ENCODE data around the gene TGFBI.
"Not testable (repeated sequence)": the region's sequence is repeated elsewhere in the genome, so short reads cannot be mapped to it uniquely, and the experiment has no call there.

The TGFBI gene

GRCh38 chr5:136027311-136027710, 1.5 kb upstream of the TGFBI start:
- no peak for DNase-seq

- no peak for DNase-seq
Measured at GRCh38 chr5:136028090-136028489, 698 bp upstream of the TGFBI start.

- DNase-seq: no peak
Measured at GRCh38 chr5:136030252-136030651, 1.5 kb downstream of the TGFBI start.

- DNase-seq: no peak
Measured at GRCh38 chr5:136030956-136031611, 2.3 kb downstream of the TGFBI start.

GRCh38 chr5:136031711-136032110, 2.9 kb downstream of the TGFBI start:
- peak; percentile 60 for DNase-seq

- peak; percentile 69 for DNase-seq
Measured at GRCh38 chr5:136032564-136032963, 3.8 kb downstream of the TGFBI start.

- DNase-seq: no peak
Measured at GRCh38 chr5:136033234-136033633, 4.4 kb downstream of the TGFBI start.

- peak; percentile 61 for DNase-seq
Measured at GRCh38 chr5:136033848-136034247, 5.1 kb downstream of the TGFBI start.

- DNase-seq: no peak
Measured at GRCh38 chr5:136034492-136034891, 5.7 kb downstream of the TGFBI start.

GRCh38 chr5:136034984-136035383, 6.2 kb downstream of the TGFBI start:
- DNase-seq: no peak

- DNase-seq: no peak
Measured at GRCh38 chr5:136035837-136036236, 7.0 kb downstream of the TGFBI start.

GRCh38 chr5:136036293-136036911, 7.6 kb downstream of the TGFBI start:
- no peak for DNase-seq

- peak; percentile 83 for DNase-seq
Measured at GRCh38 chr5:136037001-136037705, 8.4 kb downstream of the TGFBI start.

- DNase-seq: peak; percentile 90
Measured at GRCh38 chr5:136038635-136039034, 9.8 kb downstream of the TGFBI start.

- no peak for DNase-seq
Measured at GRCh38 chr5:136039202-136039601, 10.4 kb downstream of the TGFBI start.

GRCh38 chr5:136040746-136041415, 12.1 kb downstream of the TGFBI start:
- no peak for DNase-seq

- no peak for DNase-seq
Measured at GRCh38 chr5:136042156-136042555, 13.4 kb downstream of the TGFBI start.

- DNase-seq: peak; percentile 78
Measured at GRCh38 chr5:136042665-136043121, 13.9 kb downstream of the TGFBI start.

GRCh38 chr5:136043551-136043950, 14.8 kb downstream of the TGFBI start:
- DNase-seq: no peak

GRCh38 chr5:136043968-136044610, 15.3 kb downstream of the TGFBI start:
- DNase-seq: no peak

GRCh38 chr5:136045026-136045425, 16.2 kb downstream of the TGFBI start:
- not testable (repeated sequence) for DNase-seq

GRCh38 chr5:136046246-136046645, 17.5 kb downstream of the TGFBI start:
- no peak for DNase-seq

- no peak for DNase-seq
Measured at GRCh38 chr5:136047858-136048257, 19.1 kb downstream of the TGFBI start.
